CD4-positive, alpha-beta T cell treated with Interleukin-17A for 1 hour (primary cell): ENCODE data around the gene SMIM43.
"Not testable (repeated sequence)": the region's sequence is repeated elsewhere in the genome, so short reads cannot be mapped to it uniquely, and the experiment has no call there.

ENCODE experiments used
- DNase-seq: peaks from one replicate; pipeline ENCODE4 v3.0.0-alpha.2; 2020

The SMIM43 gene

DNA sequence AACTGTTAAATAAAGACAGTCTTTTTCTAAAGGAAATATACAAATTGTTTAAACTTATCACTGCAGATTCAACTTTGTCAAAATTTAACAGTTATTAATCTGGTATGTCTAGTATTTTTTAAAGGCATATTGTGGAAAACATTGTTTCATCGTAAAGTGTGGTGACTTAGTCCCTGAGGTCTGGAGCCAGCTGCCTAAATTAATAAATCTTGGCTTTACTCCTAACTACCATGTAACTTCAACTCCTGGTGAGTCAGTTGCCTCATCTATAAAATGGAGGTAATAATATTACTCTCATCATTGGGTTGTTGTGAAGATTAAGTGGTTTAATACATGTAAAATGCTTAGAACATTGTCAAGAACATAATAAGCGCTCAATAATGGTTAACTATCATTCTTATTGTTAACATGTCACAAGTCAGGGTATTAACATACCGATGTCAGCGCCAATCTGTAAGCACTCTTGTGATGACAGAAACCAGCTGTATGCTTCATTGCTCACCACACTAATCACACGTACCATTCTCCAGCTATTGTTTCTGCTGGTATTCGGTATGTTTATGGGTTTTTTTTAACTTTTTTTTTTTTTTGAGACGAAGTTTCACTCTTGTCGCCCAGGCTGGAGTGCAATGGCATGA is 14.1 kb upstream of the SMIM43 start:
- no peak for DNase-seq

DNA sequence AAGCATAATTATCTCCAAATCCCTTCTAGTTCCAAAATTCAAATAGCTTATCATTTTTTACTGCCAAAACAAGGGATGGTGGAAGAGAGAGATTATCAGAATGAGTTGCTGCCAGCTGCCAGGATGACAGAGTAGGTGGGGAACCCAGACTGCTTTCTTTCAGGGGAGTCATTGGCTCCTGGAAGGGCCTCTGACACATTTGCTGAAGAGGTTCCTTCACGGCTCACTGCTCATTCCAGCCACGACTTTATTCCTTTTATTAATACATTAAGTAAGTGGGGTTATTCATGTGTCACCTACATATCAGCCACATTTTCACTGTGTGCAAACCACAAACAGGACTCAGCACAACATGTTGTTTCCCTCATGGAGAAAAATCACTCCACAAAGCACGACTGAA is 12.7 kb upstream of the SMIM43 start:
- no peak for DNase-seq

DNA sequence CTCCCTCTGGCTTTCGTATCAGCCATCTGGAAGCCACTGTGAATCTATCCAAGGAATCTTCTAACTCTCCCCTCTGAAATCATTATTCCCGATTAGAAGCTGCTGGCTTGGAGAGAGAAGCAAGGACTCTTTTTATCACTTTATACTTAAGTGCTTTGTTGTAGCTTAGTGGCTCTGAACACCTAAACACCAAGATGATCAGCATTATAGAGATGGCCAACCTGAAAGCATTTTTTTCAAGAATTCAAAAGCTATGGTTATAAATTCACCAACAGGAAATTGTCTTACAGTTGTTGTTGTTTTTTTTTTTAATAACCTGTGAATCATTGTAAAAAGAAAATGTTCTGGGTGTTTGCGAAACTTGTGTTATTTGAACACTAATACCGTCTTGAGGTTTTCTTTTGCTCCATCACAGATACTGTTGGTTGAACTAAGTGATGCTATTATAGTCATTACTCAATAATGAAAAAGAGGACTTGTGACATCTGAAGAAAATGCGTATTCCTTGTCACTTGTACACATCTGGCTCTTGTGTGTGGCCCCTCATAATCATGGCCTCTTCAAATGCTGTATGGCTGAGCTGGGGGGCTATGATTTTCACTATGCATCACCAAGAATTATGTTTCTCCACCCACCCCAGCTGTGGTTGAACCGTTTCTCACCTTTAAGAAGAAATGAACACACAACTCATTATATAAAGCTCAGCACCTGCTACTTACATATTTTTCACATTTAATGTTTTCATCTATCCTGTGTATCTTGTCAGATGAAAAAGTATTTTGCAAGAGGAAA is 11.8 kb upstream of the SMIM43 start:
- DNase-seq: no peak

DNA sequence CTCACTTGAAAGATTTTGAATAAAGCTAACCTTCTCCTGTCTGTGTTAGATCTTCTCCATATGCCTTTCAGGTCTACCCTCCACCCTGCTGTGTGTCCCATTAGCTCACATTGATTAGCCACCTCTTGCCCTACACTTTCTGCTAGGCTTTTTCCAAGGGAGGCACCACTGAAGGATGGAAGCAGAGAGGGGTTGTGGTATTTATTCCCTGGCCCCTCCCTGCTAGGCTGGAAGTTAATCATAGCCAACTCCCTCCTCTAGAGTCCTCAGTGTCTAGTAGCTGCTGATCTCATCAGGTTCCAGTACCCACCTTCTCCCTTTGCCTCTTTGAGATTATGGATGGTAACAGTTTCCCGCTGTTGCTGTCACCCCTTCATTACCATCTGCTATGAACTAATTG is 8.9 kb upstream of the SMIM43 start:
- DNase-seq: no peak

DNA sequence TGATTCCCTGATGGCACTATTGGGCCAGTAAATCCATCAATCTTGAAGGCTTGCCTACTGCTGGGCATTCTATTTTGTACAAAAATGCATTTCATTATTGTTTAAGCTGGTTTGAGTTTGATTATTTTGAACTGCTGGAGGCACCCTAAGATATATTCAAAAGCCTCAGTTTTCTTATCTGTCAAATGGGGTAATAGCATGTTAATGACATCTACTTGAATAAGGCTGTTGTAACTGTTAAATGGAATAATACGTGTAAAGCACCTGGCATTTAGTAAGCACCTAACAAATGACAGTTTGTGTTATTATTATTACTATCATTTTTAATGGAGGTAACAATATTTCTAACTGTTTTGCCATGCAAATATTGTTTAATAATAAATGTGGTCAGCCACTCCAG is 6.9 kb upstream of the SMIM43 start:
- DNase-seq: no peak

DNA sequence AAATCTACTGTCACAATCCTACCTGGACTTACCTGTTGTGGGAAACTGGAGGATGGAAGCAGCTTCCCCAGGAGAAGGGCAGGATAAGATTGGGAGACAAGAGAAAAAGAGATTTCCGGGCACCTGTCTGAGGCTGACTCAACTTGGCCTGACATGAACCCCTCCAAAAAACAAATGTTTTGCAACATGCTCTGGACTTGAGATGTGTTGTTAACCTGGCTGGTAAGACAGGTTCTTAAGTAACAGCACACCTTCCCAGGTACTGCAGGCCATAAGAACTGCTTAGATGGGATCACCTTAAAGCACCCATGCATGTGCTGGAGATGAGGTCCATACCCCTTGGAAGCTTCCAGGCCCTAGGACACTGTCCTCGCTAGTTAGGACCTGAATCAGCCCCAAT is 4.4 kb upstream of the SMIM43 start:
- no peak for DNase-seq

DNA sequence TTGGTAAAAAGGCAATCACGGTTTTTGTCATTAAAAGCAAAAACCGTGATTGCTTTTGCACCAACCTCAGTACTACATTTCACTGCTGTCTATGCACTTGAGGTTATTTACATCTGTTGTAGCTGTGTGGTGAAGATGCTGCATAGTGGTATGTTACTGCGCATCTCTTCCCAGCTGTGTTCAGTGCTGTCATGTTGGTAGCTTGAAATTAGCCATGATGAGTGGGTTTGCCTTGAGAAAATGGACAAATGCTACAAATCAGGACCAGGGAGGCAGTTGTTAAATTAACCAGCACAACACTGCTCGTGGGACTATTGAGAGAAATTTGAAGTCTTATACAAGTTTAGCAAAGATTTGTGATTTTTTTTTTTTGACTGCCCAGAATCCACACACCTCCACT is 2.2 kb upstream of the SMIM43 start:
- no peak for DNase-seq

DNA sequence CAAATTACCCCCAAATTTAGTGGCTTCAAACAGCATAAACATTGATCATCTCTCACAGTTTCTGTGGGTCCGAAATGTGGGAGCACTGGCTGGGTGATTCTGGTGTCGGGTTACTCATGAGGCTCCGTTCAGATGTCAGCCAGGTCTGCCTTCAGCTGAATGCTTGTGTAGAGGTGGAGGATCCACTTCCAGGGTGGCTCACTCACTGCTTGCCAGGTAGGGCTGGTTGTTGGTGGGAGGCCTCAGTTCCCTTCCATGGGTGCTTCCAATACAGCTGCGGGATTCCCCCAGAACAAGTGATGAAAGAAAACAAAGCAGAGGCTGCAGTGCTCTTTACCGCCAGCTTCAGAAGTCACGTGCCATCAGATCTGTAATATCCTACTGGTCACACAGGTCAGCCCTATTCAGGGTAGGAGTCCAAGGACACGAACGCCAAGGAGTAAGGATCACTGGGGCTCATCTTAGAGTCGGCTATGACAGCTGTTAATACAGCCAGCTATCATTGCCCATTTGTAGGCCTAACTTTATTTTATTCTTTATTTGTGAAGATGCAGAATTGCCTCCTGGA is 1.1 kb upstream of the SMIM43 start:
- DNase-seq: no peak

DNA sequence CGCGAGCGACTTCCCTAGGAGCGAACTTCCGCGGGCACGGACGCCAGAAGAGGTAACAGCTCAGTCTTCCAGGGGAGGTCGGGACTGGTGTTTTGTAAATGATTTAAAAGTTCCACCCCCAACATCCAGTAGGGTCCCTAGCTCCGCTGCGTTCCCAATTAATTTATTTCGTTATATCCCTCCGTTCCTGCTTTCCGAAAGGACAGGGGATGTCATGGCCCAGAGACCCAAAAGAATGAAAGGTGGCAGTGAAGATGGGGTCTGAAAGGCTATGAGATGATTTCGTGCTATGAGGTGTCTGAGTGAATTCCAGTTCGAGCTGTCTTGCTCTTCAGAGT is 373 bp upstream of the SMIM43 start:
- no peak for DNase-seq

DNA sequence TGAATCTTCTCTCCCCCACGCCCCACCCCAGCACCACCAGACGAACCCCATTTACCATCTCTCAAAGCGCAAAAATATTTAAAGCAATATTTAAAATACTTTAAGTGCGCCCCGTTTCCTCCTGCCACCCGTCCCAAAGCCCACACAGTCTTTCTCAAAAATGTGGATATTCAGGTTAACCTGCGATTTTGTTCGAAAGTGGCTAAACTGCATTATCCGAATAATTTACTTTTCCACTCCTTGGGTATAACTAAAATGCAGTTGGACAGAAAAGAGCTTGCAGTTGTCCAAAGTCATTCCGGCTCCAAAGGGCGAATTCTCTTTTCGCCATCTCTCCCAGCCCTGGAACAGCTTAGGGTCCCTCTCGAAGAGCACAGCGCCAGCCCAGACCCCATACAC is 662 bp downstream of the SMIM43 start:
- no peak for DNase-seq

DNA sequence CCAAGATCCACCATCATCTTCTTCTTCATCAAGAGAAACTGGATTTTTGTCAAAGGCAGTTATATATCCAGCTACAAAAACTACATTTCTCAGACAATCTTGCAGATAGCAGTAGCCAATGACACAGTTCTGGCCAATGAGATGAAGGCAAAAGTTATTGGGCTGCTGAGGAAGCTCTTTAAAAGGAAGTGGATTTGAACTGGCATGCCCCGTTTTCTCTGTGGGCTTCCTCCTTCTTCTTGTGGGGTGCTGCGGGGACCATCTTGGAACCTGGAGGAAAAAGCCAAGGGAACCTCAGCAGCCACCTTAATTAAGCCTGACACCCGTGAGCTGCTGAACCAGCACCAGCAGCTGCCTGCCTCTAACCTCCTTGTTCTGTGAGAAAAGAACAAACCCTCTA is 4.8 kb downstream of the SMIM43 start:
- no peak for DNase-seq

DNA sequence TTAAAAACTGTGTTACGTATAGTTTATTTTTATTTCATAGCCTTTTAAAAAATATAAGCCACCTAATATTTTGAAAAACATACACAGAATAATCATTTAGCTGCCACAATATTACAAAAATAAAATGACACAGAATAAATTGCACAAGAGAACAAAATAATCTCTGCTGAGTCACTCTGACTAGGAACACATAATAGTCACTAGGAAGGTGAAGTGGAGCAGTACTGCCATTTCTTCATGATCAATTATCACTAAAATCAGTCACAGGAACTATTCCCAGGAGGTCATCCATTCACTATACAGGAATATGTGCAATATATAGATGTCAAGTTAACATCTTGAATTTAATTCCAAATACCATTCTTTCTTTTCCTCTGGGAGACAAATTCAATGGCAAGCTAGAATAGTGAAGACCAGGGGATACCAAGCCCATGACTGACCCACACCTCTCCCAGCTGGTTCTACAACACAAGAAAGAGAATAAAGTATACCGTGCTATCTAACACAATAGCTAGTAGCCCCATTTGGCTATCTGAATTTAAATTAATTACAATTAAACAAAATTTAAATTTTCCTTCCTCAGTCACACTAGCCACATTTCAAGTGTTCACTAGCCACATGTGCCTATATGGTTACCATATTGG is 5.9 kb downstream of the SMIM43 start:
- no peak for DNase-seq

DNA sequence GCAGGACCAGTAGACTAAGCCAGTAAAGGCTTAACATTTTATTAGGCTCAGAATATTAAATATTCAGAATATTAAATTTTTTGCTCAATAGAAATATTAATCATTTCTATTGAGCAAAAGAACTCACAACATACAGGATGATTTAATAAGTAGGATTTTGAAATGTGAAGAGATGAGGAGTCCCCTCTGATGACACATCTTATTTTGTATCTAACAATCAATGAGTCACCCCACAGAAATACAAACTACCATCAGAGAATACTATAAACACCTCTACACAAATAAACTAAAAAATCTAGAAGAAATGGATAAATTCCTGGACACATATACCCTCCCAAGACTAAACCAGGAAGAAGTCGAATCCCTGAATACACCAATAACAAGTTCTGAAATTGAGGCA is 12.8 kb downstream of the SMIM43 start:
- DNase-seq: not testable (repeated sequence)

DNA sequence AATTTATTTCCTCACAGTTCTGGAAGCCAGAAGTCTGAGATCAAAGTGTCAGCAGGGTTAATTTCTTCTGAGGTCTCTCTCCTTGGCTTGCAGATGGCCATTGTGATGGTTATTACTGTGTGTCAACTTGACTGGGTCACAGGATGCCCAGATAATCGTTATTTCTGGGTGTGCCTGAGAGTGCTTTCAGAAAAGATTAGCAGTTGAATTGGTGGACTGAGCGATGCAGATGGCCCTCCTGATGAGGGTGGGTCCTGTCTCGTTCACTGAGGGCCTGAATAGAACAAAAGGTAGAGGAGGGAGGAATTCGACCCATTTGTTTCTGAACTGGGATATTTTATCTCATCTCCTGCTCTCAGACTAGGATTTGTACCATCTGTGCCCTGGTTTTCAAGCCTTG is 15.7 kb downstream of the SMIM43 start:
- no peak for DNase-seq

DNA sequence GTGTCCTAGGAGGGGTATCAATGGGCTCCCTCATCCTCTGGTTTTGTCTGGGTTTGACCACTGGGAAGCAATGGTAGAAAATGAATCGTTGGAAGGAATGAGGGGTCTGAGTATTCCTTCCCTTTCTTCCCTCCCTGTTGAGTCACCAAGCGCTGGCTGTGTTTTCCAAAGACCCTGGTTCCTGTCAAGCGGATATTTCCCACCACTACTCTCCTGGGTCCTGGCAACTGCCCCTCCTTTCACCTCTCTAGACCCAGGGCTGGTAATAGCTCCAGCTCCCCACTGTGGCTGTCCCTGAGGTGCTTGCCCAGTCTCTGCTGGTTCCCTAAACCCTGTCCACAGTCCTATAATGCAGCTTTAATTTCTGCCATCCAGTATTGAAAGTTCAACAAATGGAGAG is 22.2 kb downstream of the SMIM43 start:
- no peak for DNase-seq

DNA sequence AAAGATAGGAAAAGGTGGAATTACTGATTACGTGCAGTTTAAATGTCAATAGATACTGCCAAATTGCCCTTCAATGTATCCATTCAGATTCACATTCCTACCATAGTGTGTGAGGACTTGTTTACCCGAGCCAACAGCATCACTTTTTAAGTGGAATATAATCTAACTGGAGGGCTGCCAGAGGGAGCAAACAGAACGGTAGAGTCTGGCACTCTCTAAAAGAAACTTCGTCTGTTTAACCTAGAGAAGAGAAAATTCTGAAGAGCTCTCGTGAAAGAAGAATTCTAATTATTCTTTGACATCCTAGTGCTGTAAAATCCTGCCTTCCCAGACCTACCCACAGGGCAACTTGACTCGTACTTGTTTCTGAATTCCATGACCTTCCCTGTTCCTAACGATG is 23.2 kb downstream of the SMIM43 start:
- DNase-seq: no peak

DNA sequence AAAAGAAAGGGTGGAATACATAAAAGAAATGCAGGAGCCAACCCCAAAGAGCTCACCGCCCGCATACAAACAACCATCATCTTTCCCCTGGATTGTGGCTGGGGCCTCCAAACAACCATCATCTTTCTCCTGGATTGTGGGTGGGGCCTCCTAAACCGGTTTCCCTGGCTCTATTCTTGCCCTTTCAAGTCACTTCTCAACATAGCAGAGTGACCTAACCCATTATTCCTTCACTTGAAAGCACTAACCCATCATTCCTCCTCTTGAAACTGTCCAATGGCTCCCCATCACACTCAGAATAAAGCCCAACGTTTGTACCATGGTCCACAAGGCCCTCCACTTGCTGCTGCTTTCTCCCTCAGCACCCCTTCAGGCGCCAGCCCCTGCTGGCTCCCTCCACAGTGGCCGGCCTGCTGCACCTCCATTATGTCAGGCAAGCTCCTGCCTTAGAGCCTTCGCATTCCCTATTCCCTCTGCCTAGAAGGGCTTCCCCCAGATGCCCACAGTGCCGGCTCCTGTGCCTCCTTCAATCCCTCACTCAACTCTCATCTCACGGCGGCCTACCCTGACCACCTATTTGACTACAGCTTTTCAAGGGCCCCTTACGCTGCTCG is 24.1 kb downstream of the SMIM43 start:
- no peak for DNase-seq

DNA sequence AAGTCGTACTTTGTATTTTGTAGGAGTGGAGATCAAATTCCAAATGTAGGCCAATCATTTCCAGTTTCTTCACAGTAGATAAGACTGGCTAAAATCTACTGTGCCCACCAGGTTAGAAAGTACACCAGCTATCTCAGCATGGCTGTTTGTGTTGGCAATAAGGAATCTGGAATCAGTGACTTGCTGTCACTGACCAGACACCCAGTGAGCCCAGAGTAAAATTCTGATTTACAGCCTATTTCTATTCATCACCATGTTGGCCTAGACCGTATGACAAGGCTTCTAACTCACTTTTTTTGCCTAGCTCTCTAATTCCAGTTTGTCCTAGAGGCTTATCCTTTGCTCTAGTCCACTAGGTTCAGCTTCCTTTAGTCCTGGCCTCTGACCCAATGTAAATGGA is 25.4 kb downstream of the SMIM43 start:
- no peak for DNase-seq

DNA sequence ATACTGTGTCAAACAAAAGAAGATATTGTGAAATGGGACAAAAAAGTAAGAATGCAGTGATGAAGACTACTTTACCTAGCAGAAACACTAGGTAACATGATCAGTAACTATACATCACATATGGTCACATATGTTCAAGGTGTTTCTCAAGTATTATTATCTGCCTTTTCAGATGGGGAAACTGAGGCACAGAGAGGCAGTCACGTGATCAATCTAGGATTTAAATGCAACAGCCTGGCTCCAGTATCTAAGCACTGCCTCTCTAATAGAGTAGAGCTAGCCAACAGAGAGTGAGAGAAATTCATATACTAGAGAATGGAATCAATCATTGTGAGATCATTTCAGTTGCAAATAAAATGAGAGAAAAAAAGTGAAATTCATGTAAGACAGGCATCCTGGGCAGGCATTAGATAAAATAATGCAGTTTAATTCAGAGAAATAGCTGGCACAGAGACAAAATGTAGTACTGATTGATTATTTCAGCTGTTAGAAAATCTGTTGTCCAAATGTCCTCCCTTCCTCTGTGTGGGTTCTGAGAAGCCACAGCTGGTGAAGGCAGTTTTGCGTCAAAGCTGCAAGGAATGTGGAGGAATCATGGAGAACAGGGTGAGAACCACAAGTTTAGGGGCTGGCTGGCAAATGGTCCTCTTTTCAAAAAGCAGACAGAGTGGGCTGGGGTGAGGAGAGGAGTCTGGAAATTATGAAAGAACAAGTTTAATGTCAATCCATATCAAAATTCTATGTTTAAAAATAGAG is 26.0 kb downstream of the SMIM43 start:
- DNase-seq: no peak

DNA sequence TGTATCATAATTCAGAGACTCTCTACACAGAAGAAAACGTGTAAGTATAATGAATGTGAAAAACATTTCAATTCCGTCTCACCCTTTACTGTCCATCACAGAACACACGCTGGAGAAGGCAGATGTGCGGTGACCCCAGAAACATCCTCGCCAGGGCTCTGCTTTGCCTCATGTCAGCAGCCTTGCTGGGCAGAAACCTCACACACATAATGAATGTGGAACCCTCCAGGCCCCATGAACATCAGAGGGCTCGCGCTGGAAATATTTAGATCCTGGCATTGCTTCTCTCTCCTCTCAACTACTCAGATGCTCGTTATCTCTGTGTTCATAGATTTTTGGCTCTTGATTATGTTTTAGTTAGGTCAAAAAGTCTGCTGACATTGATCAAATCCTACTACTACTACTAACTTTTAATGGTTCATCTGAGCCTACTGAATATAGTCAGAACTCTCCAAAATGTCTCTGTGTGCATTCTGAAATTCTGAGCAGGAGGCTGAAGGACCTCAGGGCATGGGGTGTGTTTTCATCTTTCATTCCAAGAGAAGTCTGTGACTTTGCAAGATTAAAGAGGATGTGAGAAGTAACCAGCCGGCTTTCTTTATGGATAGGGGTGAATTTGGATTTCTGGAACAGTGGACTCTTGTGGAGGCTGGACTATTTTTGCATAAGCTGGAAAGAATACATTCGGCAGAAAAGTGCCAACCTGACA is 27.0 kb downstream of the SMIM43 start:
- DNase-seq: no peak

DNA sequence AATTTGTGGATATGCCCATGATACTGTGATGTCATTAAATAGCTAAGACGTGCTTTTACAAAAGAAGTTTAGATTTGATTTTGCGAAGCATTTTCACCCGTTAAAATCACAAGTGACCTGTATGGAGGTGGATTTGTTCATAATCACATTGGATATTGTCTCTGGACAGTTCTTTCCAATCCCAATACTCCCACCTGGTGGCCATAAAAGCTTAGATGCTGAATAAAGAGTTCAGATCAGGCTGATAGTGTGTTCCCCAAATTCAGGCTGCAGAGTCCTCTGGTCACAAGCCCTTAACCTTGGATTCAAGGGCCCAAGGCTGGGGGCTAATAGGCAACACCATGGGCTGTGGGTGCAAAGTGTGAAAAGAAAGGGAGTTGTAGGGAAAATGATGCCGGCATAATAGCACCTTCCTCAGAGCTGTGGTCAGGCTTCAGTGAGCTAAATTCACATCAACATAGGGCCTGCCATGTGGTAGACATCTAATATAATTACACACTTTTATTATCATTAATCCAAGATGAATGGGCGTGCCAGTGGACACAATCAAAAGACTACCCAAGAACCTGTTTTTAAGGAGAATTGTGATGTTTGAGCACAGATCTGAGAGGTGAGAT is 28.1 kb downstream of the SMIM43 start:
- DNase-seq: peak; percentile 33

DNA sequence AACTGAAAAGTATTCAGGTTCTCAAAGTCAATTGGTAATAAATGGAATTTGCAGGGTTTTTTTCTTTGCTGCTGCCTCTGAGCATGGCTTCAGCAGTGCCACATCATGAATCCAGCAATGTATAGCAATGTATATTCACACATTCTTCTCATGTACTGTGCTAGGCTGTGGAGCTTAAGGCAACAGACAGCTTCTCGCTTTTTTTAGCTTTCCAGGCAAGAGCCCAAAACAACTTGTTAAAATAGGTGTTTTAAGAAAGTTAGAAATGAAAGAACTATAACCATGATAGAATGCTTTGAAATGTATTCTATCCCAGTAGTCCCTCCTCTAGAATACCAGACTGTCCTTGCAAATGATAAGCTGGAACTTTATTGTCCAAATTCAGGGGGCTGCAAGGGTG is 30.4 kb downstream of the SMIM43 start:
- DNase-seq: no peak
